KOPT-K1 (cell line): Measurements from ENCODE around the gene ZKSCAN7.
"Not testable (repeated sequence)": the region's sequence is repeated elsewhere in the genome, so short reads cannot be mapped to it uniquely, and the experiment has no call there.

ENCODE experiments used
- H3K27ac ChIP-seq: fragments of 200-600 bp; sonication (generic); 2 replicates; pipeline ENCODE4 v1.5.1; 2016; ENCODE audit warnings: antibody characterized with exemption, mild to moderate bottlenecking, low read depth, low read length; ENCODE audit not compliant: poor library complexity, severe bottlenecking
- H3K36me3 ChIP-seq: fragments of 200-600 bp; sonication (generic); 2 replicates; pipeline ENCODE4 v1.5.1; 2017; ENCODE audit warnings: antibody characterized with exemption, mild to moderate bottlenecking, low read length, moderate library complexity; ENCODE audit not compliant: insufficient read depth
- H3K9me3 ChIP-seq: fragments of 200-600 bp; sonication (generic); 2 replicates; pipeline ENCODE4 v1.5.1; 2017; ENCODE audit warnings: antibody characterized with exemption, low read length, mild to moderate bottlenecking; ENCODE audit not compliant: insufficient read depth, poor library complexity, severe bottlenecking

The ZKSCAN7 gene

GRCh38 chr3:44544811-44545210, 10.2 kb upstream of the ZKSCAN7 start:
- not testable (repeated sequence) for H3K9me3 ChIP-seq, H3K27ac ChIP-seq, H3K36me3 ChIP-seq

- H3K36me3 ChIP-seq = peaks cover 25% of the 10 kb centered on the region; the same call in 1 of the 2 replicates
- peaks cover 17% of the 10 kb centered on the region for H3K9me3 ChIP-seq
- H3K27ac ChIP-seq = peak overlapping the region; percentile 71
These were observed 730 bp downstream of the ZKSCAN7 start for GRCh38 chr3:44555723-44556122.

GRCh38 chr3:44557074-44557473, 2.1 kb downstream of the ZKSCAN7 start:
- Histone ChIP-seq H3K27ac (no peak overlapping the region), H3K9me3 (peaks cover 31% of the 10 kb centered on the region), H3K36me3 (peaks cover 32% of the 10 kb centered on the region; the same call in 1 of the 2 replicates)

- Histone ChIP-seq H3K9me3 (peaks cover 63% of the 10 kb centered on the region), H3K36me3 (peaks cover 43% of the 10 kb centered on the region; the same call in 1 of the 2 replicates), H3K27ac (no peak overlapping the region)
These were observed 6.1 kb downstream of the ZKSCAN7 start for GRCh38 chr3:44561076-44561475.

GRCh38 chr3:44562147-44562546, 7.2 kb downstream of the ZKSCAN7 start:
- no peak overlapping the region for H3K27ac ChIP-seq
- H3K9me3 ChIP-seq = peaks cover 63% of the 10 kb centered on the region
- peaks cover 42% of the 10 kb centered on the region; the same call in 1 of the 2 replicates for H3K36me3 ChIP-seq

GRCh38 chr3:44568561-44568960, 13.6 kb downstream of the ZKSCAN7 start:
- H3K36me3 ChIP-seq = peaks cover 56% of the 10 kb centered on the region
- H3K9me3 ChIP-seq = peaks cover 71% of the 10 kb centered on the region

GRCh38 chr3:44571024-44571423, 16.0 kb downstream of the ZKSCAN7 start:
- Histone ChIP-seq H3K27ac (no peak overlapping the region), H3K9me3 (peaks cover 59% of the 10 kb centered on the region), H3K36me3 (peaks cover 47% of the 10 kb centered on the region)

More at GRCh38 chr3:44568561-44568960, 13.6 kb downstream of the ZKSCAN7 start:
- H3K27ac ChIP-seq = no peak overlapping the region

- H3K9me3 ChIP-seq = peaks cover 57% of the 10 kb centered on the region
- no peak overlapping the region for H3K27ac ChIP-seq
- H3K36me3 ChIP-seq = peaks cover 7% of the 10 kb centered on the region; the same call in 1 of the 2 replicates
These were observed 21.6 kb downstream of the ZKSCAN7 start for GRCh38 chr3:44576613-44577012.

GRCh38 chr3:44577354-44577952, 22.5 kb downstream of the ZKSCAN7 start:
- not testable (repeated sequence) for H3K36me3 ChIP-seq
- peaks cover 49% of the 10 kb centered on the region for H3K9me3 ChIP-seq

GRCh38 chr3:44578316-44578715, 23.3 kb downstream of the ZKSCAN7 start:
- not testable (repeated sequence) for H3K36me3 ChIP-seq, H3K27ac ChIP-seq
- H3K9me3 ChIP-seq = peaks cover 41% of the 10 kb centered on the region

More at GRCh38 chr3:44577354-44577952, 22.5 kb downstream of the ZKSCAN7 start:
- H3K27ac ChIP-seq = not testable (repeated sequence)

GRCh38 chr3:44578924-44579515, 24.0 kb downstream of the ZKSCAN7 start:
- not testable (repeated sequence) for H3K36me3 ChIP-seq, H3K27ac ChIP-seq
- peaks cover 36% of the 10 kb centered on the region for H3K9me3 ChIP-seq

- peaks cover 35% of the 10 kb centered on the region for H3K9me3 ChIP-seq
These were observed 24.8 kb downstream of the ZKSCAN7 start for GRCh38 chr3:44579749-44580148.

GRCh38 chr3:44580971-44581370, 26.0 kb downstream of the ZKSCAN7 start:
- not testable (repeated sequence) for H3K27ac ChIP-seq, H3K36me3 ChIP-seq
- H3K9me3 ChIP-seq = peaks cover 35% of the 10 kb centered on the region

More at GRCh38 chr3:44579749-44580148, 24.8 kb downstream of the ZKSCAN7 start:
- not testable (repeated sequence) for H3K27ac ChIP-seq, H3K36me3 ChIP-seq

GRCh38 chr3:44584646-44585501, 29.9 kb downstream of the ZKSCAN7 start, which contains the start of gene ZNF660:
TSS of gene ZNF660 (plus strand) at chr3:44584964. CDS start at chr3:44594194, 9,230 bp downstream.
- Histone ChIP-seq H3K36me3 (no peaks in the 10 kb centered on the region), H3K9me3 (peaks cover 20% of the 10 kb centered on the region), H3K27ac (no peak within 1 kb of the TSS)

- Histone ChIP-seq H3K36me3 (no peaks in the 10 kb centered on the region), H3K27ac (no peak overlapping the region), H3K9me3 (peaks cover 29% of the 10 kb centered on the region)
These were observed 41.6 kb downstream of the ZKSCAN7 start for GRCh38 chr3:44596621-44597020.
